ENCODE results near the gene PLSCR3. TPM values are rescaled to one million over a fixed set of nuclear protein-coding genes. Genes with fewer than 3 reads are reported as not detected.

The PLSCR3 gene
- total RNA-seq, 1 experiment from 2014 or later, result 43.8 TPM

- peak within 1 kb of the TSS; percentile 88 for H3K9ac ChIP-seq (ENCODE audit: low read length)
- no peaks in the 10 kb centered on the region for H3K9me3 ChIP-seq (ENCODE audit: control insufficient read depth in 1 of 2, insufficient read depth in 1 of 2, low read depth in 1 of 2, low read length in 2 of 2)
- H3K4me2 ChIP-seq (ENCODE audit: low read length), result peak within 1 kb of the TSS; percentile 80
- peaks cover 29 to 69% of the 10 kb centered on the region in 2 experiments for H3K4me1 ChIP-seq (ENCODE audit: control insufficient read depth in 1 of 2, insufficient read depth in 2 of 2, low read length in 2 of 2)
- ChIA-PET POLR2A (interaction anchor here (1.0 kb wide), 1 partner anchor 22 kb away, joined by 4 read pairs; no protein-coding TSS in a partner anchor), CTCF (interaction anchor here (0.9 to 1.1 kb wide), 2 partner anchors 22 to 85 kb away, joined by 3 read pairs; no protein-coding TSS in a partner anchor), RAD21 (ENCODE audit: low non-redundant PET in 1 of 2, low total read pairs in 2 of 2, uncharacterized antibody in 2 of 2, unreplicated experiment in 2 of 2) (no interaction called here)
- BruUV-seq (replicated peaks), result no TSS peak
- intact Hi-C loops (cut with micrococcal nuclease), result loop anchor here (2.0 to 5.0 kb wide), 3 partner anchors 45 to 305 kb away; partner anchors contain the start of genes EIF5A and POLR2A
- H4K20me1 ChIP-seq (ENCODE audit: insufficient read depth), result 0 out of 2 replicates have a peak, but pooled peaks cover 4% of the 10 kb centered on the region
- ATAC-seq (peak; percentile 76), DNase-seq (ENCODE audit: low read depth, low spot score) (peak; percentile 79)
- H3K9me2 ChIP-seq (ENCODE audit: insufficient read depth), result no peaks in the 10 kb centered on the region
- H3K4me3 ChIP-seq (replicated peaks in 1 of 2; ENCODE audit: low read depth in 1 of 2, low read length in 2 of 2), result peak within 1 kb of the TSS; percentile 79 to 89
- H3K79me2 ChIP-seq (ENCODE audit: insufficient read depth, low read length), result peaks cover 32% of the 10 kb centered on the region
- no peak within 1 kb of the TSS for H2AFZ ChIP-seq (ENCODE audit: low read depth, low read length, poor library complexity, severe bottlenecking)
- no peaks in the 10 kb centered on the region for H3K36me3 ChIP-seq (ENCODE audit: control insufficient read depth in 1 of 2, insufficient read depth in 2 of 2, low read length in 2 of 2)
- H3K27me3 ChIP-seq (ENCODE audit: insufficient read depth, low read length), result no peaks in the 10 kb centered on the region
- H3K27ac ChIP-seq (ENCODE audit: low read depth, low read length), result peak within 1 kb of the TSS; percentile 99
- peak; percentile 97 for TF ChIP-seq EGR1 (IDR thresholded peaks at IDR 0.05; ENCODE audit: low read depth)
- no peak for TF ChIP-seq CEBPB (IDR thresholded peaks at IDR 0.05; ENCODE audit: low read depth)
- no peak for TF ChIP-seq ATF3 (IDR thresholded peaks at IDR 0.05)
- TF ChIP-seq RAD21 (IDR thresholded peaks at IDR 0.05; ENCODE audit: low read depth), result no peak
- TF ChIP-seq ZFX (IDR thresholded peaks at IDR 0.05), result peak; percentile 32; the same call in 1 of the 2 replicates
- peak; percentile 84 for TF ChIP-seq POLR2AphosphoS5 (IDR thresholded peaks at IDR 0.05; ENCODE audit: low read depth, low read length)
- no peak; the same call in 1 of the 2 replicates for TF ChIP-seq ELF1 (IDR thresholded peaks at IDR 0.05; ENCODE audit: borderline replicate concordance, low read depth)
- no peak for TF ChIP-seq ZBTB33 (IDR thresholded peaks at IDR 0.05; ENCODE audit: extremely low read depth, insufficient replicate concordance, low read length)
- TF ChIP-seq SIN3A (IDR thresholded peaks at IDR 0.05; ENCODE audit: low read depth), result peak; percentile 90
- no peak for TF ChIP-seq ZNF274 (IDR thresholded peaks at IDR 0.05; ENCODE audit: low read depth, low read length)
- no peak for TF ChIP-seq EZH2 (IDR thresholded peaks at IDR 0.05)
- TF ChIP-seq CTCF (IDR thresholded peaks at IDR 0.05 in 2 of 3, conservative IDR thresholded peaks at IDR 0.05 in 1 of 3; ENCODE audit: borderline replicate concordance in 1 of 3, insufficient read depth in 1 of 3, low read depth in 2 of 3, low read length in 2 of 3), result peak in 1 of 3 experiments; percentile 60; a peak in 2 of 6 replicates
- TF ChIP-seq EZH2phosphoT487 (IDR thresholded peaks at IDR 0.05; ENCODE audit: borderline replicate concordance), result no peak
- TF ChIP-seq YY1 (IDR thresholded peaks at IDR 0.05; ENCODE audit: extremely low read depth, insufficient replicate concordance, low read depth, low read length), result peak; percentile 13
- peak; percentile 52 for TF ChIP-seq TCF7L2 (IDR thresholded peaks at IDR 0.05; ENCODE audit: borderline replicate concordance, extremely low read depth, insufficient read depth, insufficient read length)
- peak; percentile 96 for TF ChIP-seq SP1 (IDR thresholded peaks at IDR 0.05; ENCODE audit: low read depth)
- peak; percentile 49 for TF ChIP-seq POLR2A (IDR thresholded peaks at IDR 0.05; ENCODE audit: borderline replicate concordance, extremely low read depth, insufficient read depth, insufficient read length)
- no peak for TF ChIP-seq SRF (IDR thresholded peaks at IDR 0.05; ENCODE audit: low read depth)
These were observed 42.4 kb downstream of the PLSCR3 start, which contains the start of gene KCTD11 for GRCh38 chr17:7351665-7352502. TSS of gene KCTD11 (plus strand) at chr17:7352162.
